Stimulated activated naive B cell treated with anti-CD40 and anti-IgM and Interleukin-4, amounts not matched to agents 10 μg/mL and 1 μg/mL and 100 μg/mL, for 72 hours (primary cell): ENCODE data around the gene FAM83D.

Experiments used
- ATAC-seq, 2 donors: fragments of 150-1000 bp; cut with Tn5 transposase; replicated peaks; 2 replicates each; pipeline ENCODE4 v1.10.0; 2021; ENCODE audit warnings: moderate library complexity in 1 of 2
- DNase-seq: peaks from one replicate; pipeline ENCODE4 v3.0.0; 2021
- H3K27ac Mint-ChIP-seq: one replicate; pipeline ENCODE4 v1.8.0; 2022; ENCODE audit warnings: mild to moderate bottlenecking, mixed read lengths
- H3K27me3 Mint-ChIP-seq, 2 donors: one replicate each; pipeline ENCODE4 v1.8.0; 2022; ENCODE audit warnings: mixed read lengths in 2 of 2
- H3K36me3 Mint-ChIP-seq, 2 donors: one replicate each; pipeline ENCODE4 v1.8.0; 2022; ENCODE audit warnings: mixed read lengths in 2 of 2, mild to moderate bottlenecking in 1 of 2
- H3K4me1 Mint-ChIP-seq, 2 donors: one replicate each; pipeline ENCODE4 v1.8.0; 2022; ENCODE audit warnings: mixed read lengths in 2 of 2, mild to moderate bottlenecking in 1 of 2
- H3K4me3 Mint-ChIP-seq, 2 donors: one replicate each; pipeline ENCODE4 v1.8.0; 2022; ENCODE audit warnings: mild to moderate bottlenecking in 2 of 2, mixed read lengths in 2 of 2, moderate library complexity in 1 of 2
- H3K9me3 Mint-ChIP-seq, 2 donors: one replicate each; pipeline ENCODE4 v1.8.0; 2022; ENCODE audit warnings: mixed read lengths in 2 of 2, mild to moderate bottlenecking in 1 of 2

Gene FAM83D

GRCh38 chr20:38889792-38890496 lies 36.3 kb upstream of the FAM83D start:
- peaks cover 59 to 85% of the 10 kb centered on the region in 2 donors for H3K4me1 Mint-ChIP-seq
- H3K27me3 Mint-ChIP-seq: no peaks in the 10 kb centered on the region
- H3K27ac Mint-ChIP-seq: peak overlapping the region; percentile 95
- H3K4me3 Mint-ChIP-seq: no peak overlapping the region
- H3K9me3 Mint-ChIP-seq: peaks cover 4 to 5% of the 10 kb centered on the region in 2 donors
- peaks cover 39 to 57% of the 10 kb centered on the region in 2 donors for H3K36me3 Mint-ChIP-seq
- no peak for DNase-seq
- ATAC-seq: no peak

GRCh38 chr20:38890497-38890818 lies 35.8 kb upstream of the FAM83D start:
- Mint-ChIP-seq H3K36me3 (peaks cover 39 to 57% of the 10 kb centered on the region in 2 donors), H3K27ac (peak overlapping the region; percentile 95), H3K9me3 (peaks cover 4 to 5% of the 10 kb centered on the region in 2 donors), H3K4me1 (peaks cover 59 to 80% of the 10 kb centered on the region in 2 donors), H3K27me3 (no peaks in the 10 kb centered on the region), H3K4me3 (no peak overlapping the region)
- ATAC-seq (peak; percentile 15 to 19), DNase-seq (no peak)

GRCh38 chr20:38892091-38892981 lies 33.9 kb upstream of the FAM83D start:
- Mint-ChIP-seq H3K4me1 (peaks cover 57 to 78% of the 10 kb centered on the region in 2 donors), H3K4me3 (peak overlapping the region; percentile 43 to 64), H3K27me3 (no peaks in the 10 kb centered on the region), H3K36me3 (peaks cover 44 to 59% of the 10 kb centered on the region in 2 donors), H3K9me3 (peaks cover 4 to 5% of the 10 kb centered on the region in 2 donors), H3K27ac (peak overlapping the region; percentile 97)
- DNase-seq (peak; percentile 72), ATAC-seq (peak; percentile 86 to 88)

- H3K4me3 Mint-ChIP-seq: peak overlapping the region; percentile 26 to 36
- peak in 1 of 2 donors; percentile 12 for ATAC-seq
- H3K36me3 Mint-ChIP-seq: peaks cover 50 to 66% of the 10 kb centered on the region in 2 donors
- H3K27ac Mint-ChIP-seq: peak overlapping the region; percentile 85
- DNase-seq: no peak
- H3K4me1 Mint-ChIP-seq: peaks cover 59 to 72% of the 10 kb centered on the region in 2 donors
- H3K9me3 Mint-ChIP-seq: peaks cover 4 to 5% of the 10 kb centered on the region in 2 donors
- H3K27me3 Mint-ChIP-seq: no peaks in the 10 kb centered on the region
These were observed 33.1 kb upstream of the FAM83D start for GRCh38 chr20:38893056-38893564.

- Mint-ChIP-seq H3K36me3 (peaks cover 51 to 65% of the 10 kb centered on the region in 2 donors), H3K27me3 (no peaks in the 10 kb centered on the region), H3K9me3 (peaks cover 4 to 5% of the 10 kb centered on the region in 2 donors), H3K4me3 (peak overlapping the region; percentile 26 to 62), H3K27ac (peak overlapping the region; percentile 85), H3K4me1 (peaks cover 55 to 67% of the 10 kb centered on the region in 2 donors)
- ATAC-seq (peak; percentile 68 to 69), DNase-seq (peak; percentile 78)
These were observed 32.6 kb upstream of the FAM83D start for GRCh38 chr20:38893565-38894090.

GRCh38 chr20:38894091-38894847 lies 31.9 kb upstream of the FAM83D start:
- peaks cover 50 to 67% of the 10 kb centered on the region in 2 donors for H3K36me3 Mint-ChIP-seq
- ATAC-seq (no peak), DNase-seq (no peak)
- H3K9me3 Mint-ChIP-seq: peaks cover 4 to 5% of the 10 kb centered on the region in 2 donors
- H3K4me1 Mint-ChIP-seq: peaks cover 52 to 61% of the 10 kb centered on the region in 2 donors
- H3K27ac Mint-ChIP-seq: peak overlapping the region; percentile 85
- no peaks in the 10 kb centered on the region for H3K27me3 Mint-ChIP-seq
- peak overlapping the region; percentile 50 to 66 for H3K4me3 Mint-ChIP-seq

- Mint-ChIP-seq H3K9me3 (peaks cover 4 to 5% of the 10 kb centered on the region in 2 donors), H3K27ac (peak overlapping the region; percentile 85), H3K27me3 (no peaks in the 10 kb centered on the region), H3K4me1 (peaks cover 42 to 50% of the 10 kb centered on the region in 2 donors), H3K4me3 (no peak overlapping the region), H3K36me3 (peaks cover 43 to 61% of the 10 kb centered on the region in 2 donors)
- ATAC-seq (no peak), DNase-seq (no peak)
These were observed 30.9 kb upstream of the FAM83D start for GRCh38 chr20:38895098-38895949.

- Mint-ChIP-seq H3K27ac (peak overlapping the region; percentile 73), H3K4me3 (no peak overlapping the region), H3K4me1 (peaks cover 36 to 43% of the 10 kb centered on the region in 2 donors), H3K27me3 (no peaks in the 10 kb centered on the region), H3K36me3 (peaks cover 40 to 60% of the 10 kb centered on the region in 2 donors), H3K9me3 (peaks cover 4 to 5% of the 10 kb centered on the region in 2 donors)
- no peak for ATAC-seq
- DNase-seq: no peak
These were observed 30.1 kb upstream of the FAM83D start for GRCh38 chr20:38896009-38896594.

GRCh38 chr20:38897267-38897666 lies 28.9 kb upstream of the FAM83D start:
- Mint-ChIP-seq H3K4me1 (peaks cover 33 to 37% of the 10 kb centered on the region in 2 donors), H3K27me3 (no peaks in the 10 kb centered on the region), H3K9me3 (peaks cover 4 to 5% of the 10 kb centered on the region in 2 donors), H3K27ac (peak overlapping the region; percentile 73), H3K36me3 (peaks cover 44 to 68% of the 10 kb centered on the region in 2 donors), H3K4me3 (no peak overlapping the region)
- DNase-seq: no peak
- ATAC-seq: no peak

- H3K27me3 Mint-ChIP-seq: no peaks in the 10 kb centered on the region
- H3K36me3 Mint-ChIP-seq: peaks cover 57 to 76% of the 10 kb centered on the region in 2 donors
- H3K9me3 Mint-ChIP-seq: peaks cover 3 to 7% of the 10 kb centered on the region in 2 donors
- peaks cover 16 to 18% of the 10 kb centered on the region in 2 donors for H3K4me1 Mint-ChIP-seq
- DNase-seq (no peak), ATAC-seq (no peak)
- no peak overlapping the region for H3K4me3 Mint-ChIP-seq
- no peak overlapping the region for H3K27ac Mint-ChIP-seq
These were observed 25.6 kb upstream of the FAM83D start for GRCh38 chr20:38900606-38901005.

GRCh38 chr20:38902601-38903000 lies 23.6 kb upstream of the FAM83D start:
- ATAC-seq (no peak), DNase-seq (no peak)
- Mint-ChIP-seq H3K36me3 (peaks cover 60 to 82% of the 10 kb centered on the region in 2 donors), H3K27me3 (no peaks in the 10 kb centered on the region), H3K9me3 (peaks cover 3 to 7% of the 10 kb centered on the region in 2 donors), H3K27ac (no peak overlapping the region), H3K4me1 (peaks cover 8 to 18% of the 10 kb centered on the region in 2 donors), H3K4me3 (no peak overlapping the region)

GRCh38 chr20:38903335-38903734 lies 22.9 kb upstream of the FAM83D start:
- H3K9me3 Mint-ChIP-seq: peaks cover 3 to 7% of the 10 kb centered on the region in 2 donors
- DNase-seq (no peak), ATAC-seq (no peak)
- H3K4me3 Mint-ChIP-seq: no peak overlapping the region
- H3K36me3 Mint-ChIP-seq: peaks cover 62 to 82% of the 10 kb centered on the region in 2 donors
- peaks cover 14 to 15% of the 10 kb centered on the region in 2 donors for H3K4me1 Mint-ChIP-seq
- peak overlapping the region; percentile 85 for H3K27ac Mint-ChIP-seq
- no peaks in the 10 kb centered on the region for H3K27me3 Mint-ChIP-seq
